WTC11 (cell line): ENCODE measurements around the gene ZFP62. TPM values are rescaled to one million over a fixed set of nuclear protein-coding genes. Genes with fewer than 3 reads are reported as not detected.
A peak's percentile ranks its signal among the peaks of the same experiment; 100 is the strongest.

Experiments used
- CDX4 ChIP-seq: fragments of 250-450 bp; sonication (Bioruptor Pico); IDR thresholded peaks from 2 replicates; pipeline ENCODE4 v1.9.0; 2021; ENCODE audit warnings: moderate library complexity, mild to moderate bottlenecking, inconsistent platforms, borderline replicate concordance
- CREM ChIP-seq: sonication (generic); formaldehyde crosslinking; IDR thresholded peaks from 2 replicates; pipeline ENCODE4 v1.8.1; 2022; ENCODE audit warnings: mild to moderate bottlenecking, missing genetic modification reagents, moderate library complexity
- EMX1 ChIP-seq: fragments of 250-450 bp; sonication (Bioruptor Pico); IDR thresholded peaks from 2 replicates; pipeline ENCODE4 v1.8.0; 2021; ENCODE audit warnings: mild to moderate bottlenecking
- ERG ChIP-seq: fragments of 250-450 bp; sonication (Bioruptor Pico); IDR thresholded peaks from 2 replicates; pipeline ENCODE4 v1.8.0; 2021; ENCODE audit warnings: mild to moderate bottlenecking
- GTF2I ChIP-seq: fragments of 250-450 bp; sonication (Bioruptor Pico); conservative IDR thresholded peaks from 2 replicates; pipeline ENCODE4 v1.4.0; 2021; ENCODE audit warnings: mild to moderate bottlenecking
- MLX ChIP-seq: sonication (generic); formaldehyde crosslinking; IDR thresholded peaks from 2 replicates; pipeline ENCODE4 v1.8.1; 2023; ENCODE audit warnings: mild to moderate bottlenecking, missing genetic modification reagents, moderate library complexity
- NR2C2 ChIP-seq: sonication (generic); formaldehyde crosslinking; IDR thresholded peaks from 2 replicates; pipeline ENCODE4 v1.8.0; 2022; ENCODE audit warnings: mild to moderate bottlenecking, missing genetic modification reagents
- NR3C1 ChIP-seq: sonication (generic); formaldehyde crosslinking; conservative IDR thresholded peaks from 2 replicates; pipeline ENCODE4 v1.8.1; 2023; ENCODE audit warnings: low read depth, mild to moderate bottlenecking, missing genetic modification reagents
- SP1 ChIP-seq: sonication (generic); formaldehyde crosslinking; conservative IDR thresholded peaks from 2 replicates; pipeline ENCODE4 v1.8.1; 2022; ENCODE audit warnings: missing genetic modification reagents
- TEAD4 ChIP-seq: sonication (generic); formaldehyde crosslinking; IDR thresholded peaks from 2 replicates; pipeline ENCODE4 v1.8.0; 2022; ENCODE audit warnings: mild to moderate bottlenecking, missing genetic modification reagents
- TP53 ChIP-seq: sonication (generic); formaldehyde crosslinking; IDR thresholded peaks from 2 replicates; pipeline ENCODE4 v1.8.1; 2023; ENCODE audit warnings: mild to moderate bottlenecking, missing genetic modification reagents
- ZNF138 ChIP-seq: sonication (generic); formaldehyde crosslinking; conservative IDR thresholded peaks from 2 replicates; pipeline ENCODE4 v1.8.1; 2022; ENCODE audit warnings: mild to moderate bottlenecking, moderate library complexity, missing genetic modification reagents
- ZNF281 ChIP-seq: sonication (generic); formaldehyde crosslinking; IDR thresholded peaks from 2 replicates; pipeline ENCODE4 v1.8.0; 2023; ENCODE audit warnings: mild to moderate bottlenecking, missing genetic modification reagents
- total RNA-seq: library from RNA; stranded (reverse); gene quantifications from 3 replicates; pipeline ENCODE4 v1.2.3, GENCODE V29; 2021
- TF ChIP-seq, protein P1 (sequence below): fragments of 250-450 bp; sonication (Bioruptor Pico); IDR thresholded peaks from 2 replicates; pipeline ENCODE4 v2.1.2; 2022; ENCODE audit warnings: mild to moderate bottlenecking, moderate library complexity
- TF ChIP-seq, protein P2 (sequence below): fragments of 250-450 bp; sonication (Bioruptor Pico); IDR thresholded peaks from 2 replicates; pipeline ENCODE4 v1.9.0; 2021; ENCODE audit warnings: mild to moderate bottlenecking, borderline replicate concordance

Gene ZFP62
- total RNA-seq, 1 experiment from 2014 or later, result 41.2 TPM

GRCh38 chr5:180860887-180861822, at the start of gene ZFP62 (continued):
- TF ChIP-seq EMX1 (CRISPR knock-in tag), result no peak
- peak; percentile 47 for TF ChIP-seq SP1 (CRISPR knock-in tag)
- TF ChIP-seq, protein P1, sequence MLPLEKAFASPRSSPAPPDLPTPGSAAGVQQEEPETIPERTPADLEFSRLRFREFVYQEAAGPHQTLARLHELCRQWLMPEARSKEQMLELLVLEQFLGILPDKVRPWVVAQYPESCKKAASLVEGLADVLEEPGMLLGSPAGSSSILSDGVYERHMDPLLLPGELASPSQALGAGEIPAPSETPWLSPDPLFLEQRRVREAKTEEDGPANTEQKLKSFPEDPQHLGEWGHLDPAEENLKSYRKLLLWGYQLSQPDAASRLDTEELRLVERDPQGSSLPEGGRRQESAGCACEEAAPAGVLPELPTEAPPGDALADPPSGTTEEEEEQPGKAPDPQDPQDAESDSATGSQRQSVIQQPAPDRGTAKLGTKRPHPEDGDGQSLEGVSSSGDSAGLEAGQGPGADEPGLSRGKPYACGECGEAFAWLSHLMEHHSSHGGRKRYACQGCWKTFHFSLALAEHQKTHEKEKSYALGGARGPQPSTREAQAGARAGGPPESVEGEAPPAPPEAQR, result no peak
- no peak for TF ChIP-seq ERG
- no peak for TF ChIP-seq NR3C1 (CRISPR knock-in tag)
- no peak for TF ChIP-seq MLX (CRISPR knock-in tag)
- no peak for TF ChIP-seq CDX4
- no peak for TF ChIP-seq TEAD4 (CRISPR knock-in tag)
- peak; percentile 73; the same call in 1 of the 2 replicates for TF ChIP-seq CREM (CRISPR knock-in tag)
- TF ChIP-seq NR2C2 (CRISPR knock-in tag), result no peak
- peak; percentile 93 for TF ChIP-seq ZNF281 (CRISPR knock-in tag)
- TF ChIP-seq, protein P2, sequence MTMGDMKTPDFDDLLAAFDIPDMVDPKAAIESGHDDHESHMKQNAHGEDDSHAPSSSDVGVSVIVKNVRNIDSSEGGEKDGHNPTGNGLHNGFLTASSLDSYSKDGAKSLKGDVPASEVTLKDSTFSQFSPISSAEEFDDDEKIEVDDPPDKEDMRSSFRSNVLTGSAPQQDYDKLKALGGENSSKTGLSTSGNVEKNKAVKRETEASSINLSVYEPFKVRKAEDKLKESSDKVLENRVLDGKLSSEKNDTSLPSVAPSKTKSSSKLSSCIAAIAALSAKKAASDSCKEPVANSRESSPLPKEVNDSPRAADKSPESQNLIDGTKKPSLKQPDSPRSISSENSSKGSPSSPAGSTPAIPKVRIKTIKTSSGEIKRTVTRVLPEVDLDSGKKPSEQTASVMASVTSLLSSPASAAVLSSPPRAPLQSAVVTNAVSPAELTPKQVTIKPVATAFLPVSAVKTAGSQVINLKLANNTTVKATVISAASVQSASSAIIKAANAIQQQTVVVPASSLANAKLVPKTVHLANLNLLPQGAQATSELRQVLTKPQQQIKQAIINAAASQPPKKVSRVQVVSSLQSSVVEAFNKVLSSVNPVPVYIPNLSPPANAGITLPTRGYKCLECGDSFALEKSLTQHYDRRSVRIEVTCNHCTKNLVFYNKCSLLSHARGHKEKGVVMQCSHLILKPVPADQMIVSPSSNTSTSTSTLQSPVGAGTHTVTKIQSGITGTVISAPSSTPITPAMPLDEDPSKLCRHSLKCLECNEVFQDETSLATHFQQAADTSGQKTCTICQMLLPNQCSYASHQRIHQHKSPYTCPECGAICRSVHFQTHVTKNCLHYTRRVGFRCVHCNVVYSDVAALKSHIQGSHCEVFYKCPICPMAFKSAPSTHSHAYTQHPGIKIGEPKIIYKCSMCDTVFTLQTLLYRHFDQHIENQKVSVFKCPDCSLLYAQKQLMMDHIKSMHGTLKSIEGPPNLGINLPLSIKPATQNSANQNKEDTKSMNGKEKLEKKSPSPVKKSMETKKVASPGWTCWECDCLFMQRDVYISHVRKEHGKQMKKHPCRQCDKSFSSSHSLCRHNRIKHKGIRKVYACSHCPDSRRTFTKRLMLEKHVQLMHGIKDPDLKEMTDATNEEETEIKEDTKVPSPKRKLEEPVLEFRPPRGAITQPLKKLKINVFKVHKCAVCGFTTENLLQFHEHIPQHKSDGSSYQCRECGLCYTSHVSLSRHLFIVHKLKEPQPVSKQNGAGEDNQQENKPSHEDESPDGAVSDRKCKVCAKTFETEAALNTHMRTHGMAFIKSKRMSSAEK (CRISPR knock-in tag), result no peak
- TF ChIP-seq GTF2I, result no peak
- TF ChIP-seq TP53 (CRISPR knock-in tag), result no peak
- TF ChIP-seq ZNF138 (CRISPR knock-in tag), result no peak
